Astrocyte of the hippocampus (primary cell): ENCODE results near the gene SPEF2.

Source experiments
- DNase-seq: peaks from one replicate; pipeline ENCODE4 v3.0.0; 2011; ENCODE audit warnings: low read depth, low spot score

The SPEF2 gene

GRCh38 chr5:35778259-35778769 is 160.7 kb downstream of the SPEF2 start:
- no peak for DNase-seq

DNA sequence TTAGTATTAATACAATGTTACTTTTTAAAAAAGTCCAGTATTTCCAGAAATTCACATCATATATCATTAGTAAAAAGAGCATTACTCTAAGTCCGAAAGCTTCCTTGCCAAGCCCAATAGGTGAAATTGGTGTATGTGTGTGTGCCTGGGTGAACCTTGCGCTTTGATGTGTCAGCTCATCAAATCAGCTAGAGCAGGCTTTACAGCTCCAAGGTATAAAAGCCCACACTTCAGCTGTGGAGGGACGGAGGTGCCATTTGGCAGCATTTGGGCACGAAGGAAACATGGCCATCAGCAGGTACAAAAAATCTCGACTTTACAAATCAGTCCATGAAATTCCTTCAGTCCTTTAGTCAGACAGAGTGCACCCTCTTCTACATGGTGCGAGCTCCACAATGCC is 162.6 kb downstream of the SPEF2 start:
- DNase-seq = no peak

DNA sequence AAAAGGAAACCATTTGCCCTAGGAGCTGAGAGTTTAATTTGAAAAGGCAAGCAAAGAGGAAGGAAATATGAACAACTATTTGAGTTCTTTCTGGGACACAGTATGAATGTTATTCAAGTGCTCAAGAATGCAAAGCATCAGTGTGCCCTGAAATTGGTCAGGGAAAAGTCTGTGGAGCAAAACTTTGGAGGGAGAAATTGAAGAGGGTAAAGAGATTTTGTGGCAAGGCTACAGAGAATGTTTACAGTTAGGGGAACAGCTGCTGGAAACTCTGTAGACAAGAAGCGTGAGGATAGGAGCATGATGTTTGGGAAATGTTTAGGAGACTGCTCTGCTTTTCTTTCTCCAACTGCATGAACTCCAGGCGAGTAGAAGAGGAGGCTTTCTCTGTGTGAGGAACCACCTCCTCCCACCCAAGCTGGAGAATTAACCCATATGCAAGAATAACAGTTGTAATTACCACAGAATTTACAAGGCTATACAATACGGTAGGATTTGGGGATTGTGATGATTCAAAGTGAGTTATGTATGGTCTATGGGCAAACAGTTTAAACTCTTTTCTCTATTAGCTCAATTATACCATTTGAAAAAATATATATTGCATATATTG is 163.6 kb downstream of the SPEF2 start:
- DNase-seq = no peak

- DNase-seq = no peak
These were observed 165.9 kb downstream of the SPEF2 start for GRCh38 chr5:35783551-35783950.

GRCh38 chr5:35785601-35786085 is 168.0 kb downstream of the SPEF2 start:
- DNase-seq = no peak

DNA sequence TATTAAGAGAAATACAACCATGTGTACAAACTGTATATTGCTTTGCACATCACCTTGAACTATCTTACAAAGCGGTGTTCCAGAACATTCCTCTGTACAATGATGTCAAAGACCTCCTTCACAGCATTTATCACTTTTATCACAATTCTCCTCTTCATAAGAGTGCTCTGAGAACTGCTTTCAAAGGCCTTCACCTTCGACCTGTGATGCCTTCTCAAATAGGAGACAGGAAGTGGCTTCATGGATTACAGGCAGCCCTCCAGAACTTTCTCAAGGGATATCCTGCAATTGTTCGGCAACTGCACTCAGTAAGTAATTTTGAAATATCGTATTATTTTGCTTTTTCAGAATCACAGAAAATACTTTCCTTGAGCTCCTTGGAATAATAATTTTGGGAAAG is 171.1 kb downstream of the SPEF2 start:
- DNase-seq = no peak

DNA sequence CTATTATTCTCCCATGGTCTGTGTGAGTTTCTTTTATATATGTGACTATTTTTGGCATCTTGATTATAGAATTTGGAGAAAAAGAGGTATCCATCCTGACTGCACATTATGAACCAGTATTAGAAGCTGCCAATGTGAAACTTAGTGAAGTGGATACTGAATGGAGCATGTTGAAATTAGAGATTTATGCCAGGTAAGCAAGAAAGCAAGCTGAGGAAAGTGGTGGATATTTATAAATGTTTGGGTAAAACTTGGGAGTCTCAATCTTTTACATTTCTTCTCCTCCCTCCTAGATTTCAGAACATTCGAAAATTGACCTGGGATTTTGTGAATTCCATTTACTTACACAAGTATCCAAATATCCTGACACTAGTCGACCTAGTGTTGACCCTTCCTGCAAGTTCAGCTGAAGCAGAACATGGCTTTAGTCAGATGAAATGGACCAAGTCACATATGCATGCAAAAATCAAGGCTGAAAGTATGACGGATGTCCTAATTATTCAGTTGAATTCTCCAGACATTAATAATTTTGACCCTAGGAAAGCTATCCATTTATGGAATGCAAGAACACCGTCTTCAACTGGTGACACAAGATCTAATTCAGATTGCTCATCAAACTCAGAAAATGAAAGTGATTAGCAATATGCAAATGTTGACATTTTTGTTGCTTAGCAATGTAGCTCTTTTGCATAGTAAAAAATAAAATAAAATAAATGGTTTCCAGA is 172.2 kb downstream of the SPEF2 start:
- DNase-seq = no peak

GRCh38 chr5:35790457-35790822 is 172.8 kb downstream of the SPEF2 start:
- no peak for DNase-seq

DNA sequence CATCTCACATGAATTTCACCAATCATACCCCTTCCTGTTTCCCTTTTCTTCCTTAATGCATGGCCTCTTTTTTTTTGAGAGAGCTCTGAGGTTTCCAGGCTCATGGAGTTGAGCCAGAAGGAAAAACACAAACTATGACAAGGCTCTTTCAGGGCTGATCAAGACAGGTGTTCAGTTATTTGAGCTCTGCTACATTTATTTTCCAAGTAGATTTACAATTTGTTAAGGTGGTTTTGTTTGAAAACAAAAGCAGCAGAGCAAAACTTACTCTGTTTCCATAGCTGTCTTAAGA is 176.6 kb downstream of the SPEF2 start:
- no peak for DNase-seq

DNA sequence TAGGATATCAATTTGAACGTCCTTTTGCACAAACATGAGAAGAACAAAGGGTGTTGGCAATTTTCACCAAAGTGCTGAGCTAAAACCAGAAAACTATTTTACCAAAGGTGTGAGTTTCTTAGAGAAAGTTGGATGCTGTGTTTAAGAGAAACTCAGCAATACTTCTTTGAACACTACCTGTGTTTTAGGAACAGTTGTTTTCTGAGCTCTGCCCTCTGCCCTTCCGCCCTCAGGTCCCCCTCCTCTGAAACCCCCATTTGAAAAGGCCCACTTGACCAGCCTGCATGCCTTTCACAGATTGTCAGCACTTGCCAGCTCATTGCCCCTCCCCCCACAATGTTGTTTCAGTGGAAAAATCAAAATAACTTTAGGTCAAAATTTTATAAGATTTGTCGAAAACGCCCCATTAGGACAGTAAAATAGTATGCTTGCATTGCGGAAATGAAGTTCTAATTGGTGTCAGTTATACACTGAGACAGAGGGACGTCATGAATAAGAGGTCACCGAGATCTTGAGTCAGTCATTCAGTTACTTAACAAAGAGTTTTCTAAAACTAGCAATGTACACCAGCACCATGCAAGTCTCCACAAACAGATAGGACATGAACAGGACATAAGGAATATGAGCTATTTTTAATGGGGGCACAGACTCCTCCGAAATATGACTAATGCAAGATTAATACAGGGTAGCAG is 177.2 kb downstream of the SPEF2 start:
- DNase-seq = no peak

- DNase-seq = no peak
These were observed 181.5 kb downstream of the SPEF2 start for GRCh38 chr5:35799181-35799580.

GRCh38 chr5:35799753-35800152 is 182.1 kb downstream of the SPEF2 start:
- no peak for DNase-seq

DNA sequence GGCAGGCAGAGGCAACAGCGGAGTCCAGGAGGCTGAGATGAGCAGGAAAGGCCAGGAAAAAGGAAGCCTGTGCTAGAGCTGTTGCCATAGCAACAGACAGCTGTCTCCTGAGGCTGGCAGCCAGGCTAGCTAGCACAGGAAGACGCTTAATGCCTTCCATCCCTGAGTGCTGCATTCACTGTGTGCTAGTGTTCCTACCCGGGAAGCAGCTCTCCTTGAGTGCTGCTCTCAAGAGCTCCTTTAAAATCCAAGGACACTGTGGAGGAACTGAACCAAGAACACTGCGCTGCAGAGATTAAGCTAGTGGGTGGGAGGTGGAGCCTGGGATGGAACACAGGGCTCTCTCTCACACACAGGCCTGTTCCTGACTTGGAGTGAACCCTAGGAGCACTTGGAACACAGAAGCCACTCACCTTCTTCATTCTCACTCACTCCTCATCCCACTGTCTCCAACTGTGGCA is 185.6 kb downstream of the SPEF2 start:
- DNase-seq = peak; percentile 59

GRCh38 chr5:35804201-35804653 is 186.6 kb downstream of the SPEF2 start:
- DNase-seq = no peak

DNA sequence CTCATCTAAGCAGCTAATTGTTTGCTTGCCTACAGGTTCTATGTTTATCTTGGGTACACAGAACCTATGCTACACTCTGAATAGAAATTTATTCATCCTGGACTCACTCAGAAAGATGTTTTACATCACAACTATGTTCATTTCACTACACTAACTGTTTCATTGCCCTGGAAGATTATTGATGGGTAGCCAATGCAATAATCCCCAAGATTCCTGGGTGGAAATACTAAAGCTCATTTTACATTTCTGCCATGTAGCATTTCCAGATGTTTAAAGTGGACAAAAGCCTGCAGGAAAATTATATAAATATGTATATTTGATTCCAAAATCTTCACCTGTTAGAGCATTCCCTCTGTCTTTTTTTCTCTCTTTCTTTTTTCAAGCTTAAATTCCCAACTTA is 187.2 kb downstream of the SPEF2 start:
- DNase-seq = no peak

- DNase-seq = no peak
These were observed 192.9 kb downstream of the SPEF2 start for GRCh38 chr5:35810601-35811000.

GRCh38 chr5:35811108-35811741 is 193.6 kb downstream of the SPEF2 start:
- no peak for DNase-seq

DNA sequence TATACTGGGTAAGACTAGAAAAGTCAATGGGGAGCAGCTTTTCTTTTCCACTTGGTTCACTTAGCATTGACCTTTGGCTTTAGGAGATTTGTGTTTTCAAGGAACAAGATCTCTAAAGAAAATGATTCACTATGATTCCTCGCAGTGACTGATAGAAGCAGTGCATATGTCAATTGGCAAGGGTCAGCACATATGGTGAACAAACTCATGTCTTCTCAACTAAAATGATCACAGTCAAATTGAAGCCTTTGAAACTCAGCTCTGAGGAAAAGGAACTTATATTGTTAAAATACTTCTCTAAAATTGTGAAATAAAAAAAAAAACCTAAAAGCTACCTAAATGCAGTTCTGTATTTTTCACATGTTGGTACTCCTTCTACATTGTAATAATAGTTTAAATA is 195.9 kb downstream of the SPEF2 start:
- no peak for DNase-seq

DNA sequence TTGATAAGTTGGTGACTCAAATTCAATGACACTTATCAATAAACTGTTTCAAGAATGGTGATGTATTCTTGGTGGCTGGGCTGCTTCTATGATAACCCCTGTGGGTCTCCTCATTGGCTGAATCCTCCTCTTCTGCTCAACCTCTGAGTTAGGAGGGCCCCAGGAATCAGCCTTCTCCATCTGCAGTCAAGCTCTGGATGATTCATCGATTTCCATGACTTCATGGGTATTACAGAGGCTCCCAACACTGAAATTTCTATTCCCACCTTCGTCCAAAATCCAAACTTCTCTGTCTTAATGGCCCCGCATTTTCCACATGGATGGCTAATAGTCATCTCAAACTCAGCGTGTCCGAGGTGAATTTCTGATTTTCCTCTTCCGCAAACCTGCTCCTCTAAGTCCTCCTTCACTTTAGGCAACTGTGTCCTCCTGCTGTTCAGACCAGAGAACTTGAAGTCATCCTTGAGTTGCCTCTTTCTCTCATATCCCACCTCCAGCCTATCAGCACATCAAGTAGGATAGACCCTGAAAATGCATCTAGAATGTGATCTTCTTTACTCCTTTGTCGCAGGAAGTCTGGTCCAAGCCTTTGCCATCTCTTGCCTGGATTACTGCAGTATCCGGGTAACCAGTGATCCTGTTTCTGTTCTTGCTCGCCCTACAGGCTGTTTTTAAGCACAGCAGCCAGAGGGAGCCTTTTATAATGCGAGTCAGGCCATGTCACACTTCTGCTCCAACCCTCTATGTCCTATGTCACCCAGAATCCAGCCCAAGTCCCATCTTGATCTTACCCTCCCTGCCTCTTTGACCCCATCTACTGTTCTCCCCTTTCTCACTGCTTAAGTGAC is 197.7 kb downstream of the SPEF2 start:
- DNase-seq = peak; percentile 39

- DNase-seq = no peak
These were observed 199.3 kb downstream of the SPEF2 start for GRCh38 chr5:35816881-35817521.

DNA sequence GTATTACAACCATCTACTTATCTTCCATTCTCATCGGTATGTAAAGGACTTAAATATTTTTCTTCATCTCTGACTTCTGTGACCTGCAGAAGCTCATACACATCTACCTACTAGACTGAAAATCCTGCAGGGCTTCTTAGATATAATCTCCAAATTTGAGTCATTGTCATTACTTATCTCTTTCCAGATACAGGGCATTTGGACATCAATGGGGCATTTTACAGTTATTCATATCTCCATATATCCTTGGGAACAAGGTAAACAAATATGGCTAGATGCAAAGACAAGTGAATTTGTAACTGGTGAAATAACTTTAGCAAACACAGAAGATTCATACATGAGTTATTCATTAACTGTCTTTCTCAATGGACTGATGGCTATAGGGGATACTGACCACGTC is 201.4 kb downstream of the SPEF2 start:
- no peak for DNase-seq
